A549 (cell line): ENCODE results near the gene NHLRC1.

Experiments
- CTCF ChIP-seq: fragments of >200 bp; sonication (Bioruptor Twin); formaldehyde crosslinking; IDR thresholded peaks from 3 replicates; pipeline ENCODE4 v1.5.1; 2016
- JUN ChIP-seq, 2 experiments: fragments of >200 bp; sonication (Bioruptor Twin); formaldehyde crosslinking; IDR thresholded peaks; 2 replicates in 1 of 2; 3 replicates in 1 of 2; pipeline ENCODE4 v1.6.1; 2016 to 2017
- MAX ChIP-seq: IDR thresholded peaks from 2 replicates; pipeline ENCODE4 v1.6.1; 2012
- POLR2A ChIP-seq: IDR thresholded peaks from 2 replicates; pipeline ENCODE4 v1.6.1; 2012; ENCODE audit warnings: mild to moderate bottlenecking, low read length
- RARB ChIP-seq: fragments of 250-450 bp; sonication (Bioruptor Pico); IDR thresholded peaks from 2 replicates; pipeline ENCODE4 v1.8.0; 2021; ENCODE audit warnings: mild to moderate bottlenecking, moderate library complexity
- ZFP36 ChIP-seq: fragments of 450-650 bp; IDR thresholded peaks from 2 replicates; pipeline ENCODE4 v1.6.1; 2014; ENCODE audit warnings: borderline replicate concordance; ENCODE audit not compliant: partially characterized antibody

GRCh38 chr6:18072841-18073240, 49.6 kb downstream of the NHLRC1 start:
- TF ChIP-seq RARB (no peak), CTCF (no peak), MAX (no peak), POLR2A (no peak), JUN (IDR thresholded peaks at IDR 0.05) (no peak), ZFP36 (no peak)
